CD14-positive monocyte (primary cell): ENCODE measurements around the gene CRX. TPM values are rescaled to one million over a fixed set of nuclear protein-coding genes. Genes with fewer than 3 reads are reported as not detected.

Experiments used
- DNase-seq, 3 donors: peaks; one replicate each; pipeline ENCODE4 v3.0.0-alpha.2; 2011 to 2022
- H2AFZ ChIP-seq: 2 replicates; pipeline ENCODE4 v1.6.0; 2012; ENCODE audit warnings: mild to moderate bottlenecking, low read depth, low read length, inconsistent platforms; ENCODE audit not compliant: insufficient read depth, poor library complexity, severe bottlenecking
- H3K27ac ChIP-seq, 2 donors: 1 replicate in 1 of 2; 2 replicates in 1 of 2; pipeline ENCODE4 v1.5.1; 2012 to 2013; ENCODE audit warnings: low read length in 2 of 2, control low read depth in 1 of 2, inconsistent platforms in 1 of 2, low read depth in 1 of 2, mild to moderate bottlenecking in 1 of 2
- H3K27me3 ChIP-seq, 2 donors: one replicate each; pipeline versions ENCODE4 v1.6.0 to v1.6.1; 2011 to 2013; ENCODE audit warnings: low read length in 2 of 2; ENCODE audit not compliant: control insufficient read depth in 2 of 2, insufficient read depth in 2 of 2
- H3K36me3 ChIP-seq, 2 donors: replicated peaks in 1 of 2; 1 replicate in 1 of 2; 2 replicates in 1 of 2; pipeline versions ENCODE4 v1.5.1 to v1.6.1; 2012 to 2013; ENCODE audit warnings: low read length in 2 of 2, control low read depth in 1 of 2, inconsistent platforms in 1 of 2, mild to moderate bottlenecking in 1 of 2; ENCODE audit not compliant: insufficient read depth in 2 of 2, control insufficient read depth in 1 of 2
- H3K4me1 ChIP-seq, 2 donors: 1 replicate in 1 of 2; 2 replicates in 1 of 2; pipeline versions ENCODE4 v1.5.1 to v1.6.1; 2012 to 2013; ENCODE audit warnings: low read length in 2 of 2, control low read depth in 1 of 2, inconsistent platforms in 1 of 2, mild to moderate bottlenecking in 1 of 2, moderate library complexity in 1 of 2; ENCODE audit not compliant: insufficient read depth in 2 of 2, control insufficient read depth in 1 of 2
- H3K4me2 ChIP-seq: replicated peaks from 2 replicates; pipeline ENCODE3; 2012; ENCODE audit warnings: low read length, moderate library complexity, mild to moderate bottlenecking; ENCODE audit not compliant: poor library complexity, severe bottlenecking; ENCODE audit errors: extremely low read depth
- H3K4me3 ChIP-seq, 3 experiments: fragments of 200-600 bp in 1 of 3; sonication (generic) in 1 of 3; replicated peaks in 1 of 3; 1 replicate in 2 of 3; 2 replicates in 1 of 3; pipeline ENCODE4 v1.5.1; 2011 to 2013; ENCODE audit warnings: low read length in 3 of 3, mild to moderate bottlenecking in 3 of 3, control low read depth in 2 of 3, low read depth in 2 of 3, inconsistent platforms in 1 of 3, moderate library complexity in 1 of 3
- H3K79me2 ChIP-seq: 2 replicates; pipeline ENCODE4 v1.6.0; 2012; ENCODE audit warnings: mild to moderate bottlenecking, control low read depth, inconsistent platforms, low read length, moderate library complexity; ENCODE audit not compliant: insufficient read depth
- H3K9ac ChIP-seq: 2 replicates; pipeline ENCODE4 v1.6.0; 2017; ENCODE audit warnings: low read length, mild to moderate bottlenecking; ENCODE audit not compliant: insufficient read depth, poor library complexity, severe bottlenecking
- H3K9me3 ChIP-seq, 2 donors: replicated peaks in 1 of 2; 1 replicate in 1 of 2; 2 replicates in 1 of 2; pipeline versions ENCODE4 v1.5.1 to v1.6.1; 2012 to 2013; ENCODE audit warnings: low read length in 2 of 2, control low read depth in 1 of 2; ENCODE audit not compliant: control insufficient read depth in 1 of 2, insufficient read depth in 1 of 2
- H4K20me1 ChIP-seq: 2 replicates; pipeline ENCODE4 v1.6.0; 2012; ENCODE audit warnings: mild to moderate bottlenecking, low read length, control low read depth, moderate library complexity; ENCODE audit not compliant: insufficient read depth
- H3K27ac Mint-ChIP-seq, 7 donors: one replicate each; pipeline ENCODE4 v1.8.0; 2020; ENCODE audit warnings: mild to moderate bottlenecking in 7 of 7, mixed read lengths in 7 of 7, moderate library complexity in 6 of 7, inconsistent platforms in 2 of 7
- H3K27me3 Mint-ChIP-seq, 3 donors: one replicate each; pipeline ENCODE4 v1.8.0; 2021 to 2022; ENCODE audit warnings: low read depth in 3 of 3, mild to moderate bottlenecking in 3 of 3, mixed read lengths in 3 of 3, moderate library complexity in 3 of 3, inconsistent platforms in 1 of 3
- H3K36me3 Mint-ChIP-seq, 2 donors: one replicate each; pipeline ENCODE4 v1.8.0; 2020; ENCODE audit warnings: mixed read lengths in 2 of 2, inconsistent platforms in 1 of 2, mild to moderate bottlenecking in 1 of 2
- H3K4me1 Mint-ChIP-seq: one replicate; pipeline ENCODE4 v1.8.0; 2020; ENCODE audit warnings: mild to moderate bottlenecking, mixed read lengths
- H3K4me3 Mint-ChIP-seq, 2 donors: one replicate each; pipeline ENCODE4 v1.8.0; 2020; ENCODE audit warnings: mild to moderate bottlenecking in 2 of 2, mixed read lengths in 2 of 2, moderate library complexity in 1 of 2
- H3K9me3 Mint-ChIP-seq, 7 donors: one replicate each; pipeline ENCODE4 v1.8.0; 2020 to 2022; ENCODE audit warnings: mixed read lengths in 7 of 7, mild to moderate bottlenecking in 6 of 7, moderate library complexity in 6 of 7, inconsistent platforms in 2 of 7
- WGBS: methylation state at CpG from one replicate; pipeline ENCODE4 v1.1.5; 2013; ENCODE audit warnings: missing lambda C conversion rate; ENCODE audit not compliant: insufficient coverage; 5-methylcytosine and 5-hydroxymethylcytosine counted together
- intact Hi-C, 2 donors: fragments of 100-400 bp; cut with micrococcal nuclease; formaldehyde crosslinking; loops; one replicate each; pipeline versions ENCODE4 v1.15.0 to v1.15.1; 2023
- polyA plus RNA-seq, 3 donors: library from polyadenylated mRNA; depleted of rRNA in 1 of 3; unstranded in 2 of 3; stranded (reverse) in 1 of 3; fragments of 300-500 nt in 2 of 3; fragments of >200 nt in 1 of 3; fragmentation: Illumina TruSeq in 2 of 3; gene quantifications; 1 replicate in 2 of 3; 2 replicates in 1 of 3; pipeline ENCODE4 v1.2.3, GENCODE V29; 2012 to 2021
- TF ChIP-seq, protein P1 (sequence below): fragments of 200-600 bp; IDR thresholded peaks from one replicate; pipeline ENCODE4 v1.8.0; 2022; ENCODE audit warnings: antibody characterized with exemption, mild to moderate bottlenecking

CRX gene
- polyA plus RNA-seq, 3 donors, result not detected

GRCh38 chr19:47890865-47891621 lies 69.3 kb downstream of the CRX start:
- Mint-ChIP-seq H3K9me3 (peaks cover 3 to 30% (median 16%) of the 10 kb centered on the region in 7 donors), H3K4me3 (no peak overlapping the region), H3K36me3 (no peaks in the 10 kb centered on the region), H3K4me1 (no peaks in the 10 kb centered on the region), H3K27me3 (peaks cover 2 to 13% (median 3%) of the 10 kb centered on the region in 3 donors), H3K27ac (peak overlapping the region in 1 of 7 donors; percentile 15)
- H3K27me3 ChIP-seq, result no peaks in the 10 kb centered on the region
- H3K36me3 ChIP-seq, result no peaks in the 10 kb centered on the region
- H2AFZ ChIP-seq, result no peak overlapping the region
- H3K9me3 ChIP-seq, result peaks cover 0 to 12% of the 10 kb centered on the region in 2 donors
- no peaks in the 10 kb centered on the region for H3K79me2 ChIP-seq
- WGBS, result 50% methylated on average over 5 of the region's 7 CpGs
- TF ChIP-seq, protein P1, sequence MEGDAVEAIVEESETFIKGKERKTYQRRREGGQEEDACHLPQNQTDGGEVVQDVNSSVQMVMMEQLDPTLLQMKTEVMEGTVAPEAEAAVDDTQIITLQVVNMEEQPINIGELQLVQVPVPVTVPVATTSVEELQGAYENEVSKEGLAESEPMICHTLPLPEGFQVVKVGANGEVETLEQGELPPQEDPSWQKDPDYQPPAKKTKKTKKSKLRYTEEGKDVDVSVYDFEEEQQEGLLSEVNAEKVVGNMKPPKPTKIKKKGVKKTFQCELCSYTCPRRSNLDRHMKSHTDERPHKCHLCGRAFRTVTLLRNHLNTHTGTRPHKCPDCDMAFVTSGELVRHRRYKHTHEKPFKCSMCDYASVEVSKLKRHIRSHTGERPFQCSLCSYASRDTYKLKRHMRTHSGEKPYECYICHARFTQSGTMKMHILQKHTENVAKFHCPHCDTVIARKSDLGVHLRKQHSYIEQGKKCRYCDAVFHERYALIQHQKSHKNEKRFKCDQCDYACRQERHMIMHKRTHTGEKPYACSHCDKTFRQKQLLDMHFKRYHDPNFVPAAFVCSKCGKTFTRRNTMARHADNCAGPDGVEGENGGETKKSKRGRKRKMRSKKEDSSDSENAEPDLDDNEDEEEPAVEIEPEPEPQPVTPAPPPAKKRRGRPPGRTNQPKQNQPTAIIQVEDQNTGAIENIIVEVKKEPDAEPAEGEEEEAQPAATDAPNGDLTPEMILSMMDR, result no peak
- no peaks in the 10 kb centered on the region for H4K20me1 ChIP-seq
- H3K4me1 ChIP-seq, result no peaks in the 10 kb centered on the region
- H3K9ac ChIP-seq, result no peak overlapping the region
- DNase-seq, result no peak
- H3K4me3 ChIP-seq, result no peak overlapping the region
- no peak overlapping the region for H3K27ac ChIP-seq
- intact Hi-C loops, result no loop called here
- H3K4me2 ChIP-seq, result no peak overlapping the region

GRCh38 chr19:47891622-47891922 lies 69.8 kb downstream of the CRX start:
- Histone ChIP-seq H4K20me1 (no peaks in the 10 kb centered on the region), H3K9me3 (peaks cover 0 to 14% of the 10 kb centered on the region in 2 donors), H3K27me3 (no peaks in the 10 kb centered on the region), H3K27ac (no peak overlapping the region), H3K36me3 (no peaks in the 10 kb centered on the region), H2AFZ (no peak overlapping the region), H3K4me1 (no peaks in the 10 kb centered on the region), H3K4me2 (no peak overlapping the region), H3K4me3 (no peak overlapping the region), H3K9ac (no peak overlapping the region), H3K79me2 (no peaks in the 10 kb centered on the region)
- H3K9me3 Mint-ChIP-seq, result peaks cover 3 to 36% (median 18%) of the 10 kb centered on the region in 7 donors
- H3K27me3 Mint-ChIP-seq, result peaks cover 2 to 10% (median 3%) of the 10 kb centered on the region in 3 donors
- WGBS, result no CpG with 5 or more reads among the region's 2 CpGs
- intact Hi-C loops, result no loop called here
- DNase-seq, result no peak
- TF ChIP-seq, protein P1, result no peak
- H3K36me3 Mint-ChIP-seq, result no peaks in the 10 kb centered on the region
- peak overlapping the region in 2 of 7 donors; percentile 8 to 15 for H3K27ac Mint-ChIP-seq
- H3K4me1 Mint-ChIP-seq, result no peaks in the 10 kb centered on the region
- no peak overlapping the region for H3K4me3 Mint-ChIP-seq
